Immature natural killer cell (primary cell): Measurements from ENCODE around the gene TEAD1. TPM values are rescaled to one million over a fixed set of nuclear protein-coding genes. Genes with fewer than 3 reads are reported as not detected.

ENCODE experiments used
- DNase-seq, 3 donors: peaks; one replicate each; pipeline ENCODE4 v3.0.0; 2022; ENCODE audit warnings: mixed read lengths in 1 of 3
- H3K27ac Mint-ChIP-seq, 6 donors: one replicate each; pipeline ENCODE4 v1.8.0; 2020; ENCODE audit warnings: mixed read lengths in 6 of 6, mild to moderate bottlenecking in 5 of 6, inconsistent platforms in 4 of 6, moderate library complexity in 3 of 6
- H3K27me3 Mint-ChIP-seq, 3 donors: one replicate each; pipeline ENCODE4 v1.8.0; 2020 to 2021; ENCODE audit warnings: low read depth in 3 of 3, mild to moderate bottlenecking in 3 of 3, mixed read lengths in 3 of 3, moderate library complexity in 3 of 3, inconsistent platforms in 1 of 3
- H3K36me3 Mint-ChIP-seq, 3 donors: one replicate each; pipeline ENCODE4 v1.8.0; 2020; ENCODE audit warnings: mixed read lengths in 3 of 3, inconsistent platforms in 2 of 3, mild to moderate bottlenecking in 2 of 3
- H3K4me1 Mint-ChIP-seq, 2 donors: one replicate each; pipeline ENCODE4 v1.8.0; 2020; ENCODE audit warnings: inconsistent platforms in 2 of 2, mild to moderate bottlenecking in 2 of 2, mixed read lengths in 2 of 2, moderate library complexity in 1 of 2
- H3K4me3 Mint-ChIP-seq, 5 donors: one replicate each; pipeline ENCODE4 v1.8.0; 2020; ENCODE audit warnings: mild to moderate bottlenecking in 5 of 5, mixed read lengths in 5 of 5, inconsistent platforms in 3 of 5, moderate library complexity in 3 of 5
- H3K9me3 Mint-ChIP-seq, 6 donors: one replicate each; pipeline ENCODE4 v1.8.0; 2020; ENCODE audit warnings: mild to moderate bottlenecking in 6 of 6, mixed read lengths in 6 of 6, inconsistent platforms in 4 of 6, moderate library complexity in 3 of 6
- polyA plus RNA-seq, 3 donors: library from polyadenylated mRNA; unstranded; fragments of 300-500 nt; fragmentation: Illumina TruSeq; gene quantifications; one replicate each; pipeline ENCODE4 v1.2.3, GENCODE V29; 2021

Gene TEAD1
- polyA plus RNA-seq, 3 donors from 2014 or later: not detected

GRCh38 chr11:12642806-12643428 lies 31.3 kb upstream of the TEAD1 start:
- Mint-ChIP-seq H3K4me3 (no peak overlapping the region), H3K27ac (no peak overlapping the region), H3K36me3 (peaks cover 0 to 3% (median 0%) of the 10 kb centered on the region in 3 donors), H3K27me3 (peaks cover 2 to 10% (median 4%) of the 10 kb centered on the region in 3 donors), H3K9me3 (peaks cover 0 to 10% (median 1%) of the 10 kb centered on the region in 6 donors), H3K4me1 (no peaks in the 10 kb centered on the region)
- no peak for DNase-seq

- H3K4me3 Mint-ChIP-seq: no peak overlapping the region
- H3K9me3 Mint-ChIP-seq: peaks cover 0 to 8% (median 0%) of the 10 kb centered on the region in 6 donors
- H3K27ac Mint-ChIP-seq: no peak overlapping the region
- DNase-seq: no peak
- H3K4me1 Mint-ChIP-seq: no peaks in the 10 kb centered on the region
- no peaks in the 10 kb centered on the region for H3K36me3 Mint-ChIP-seq
- H3K27me3 Mint-ChIP-seq: peaks cover 2 to 4% (median 4%) of the 10 kb centered on the region in 3 donors
These were observed 27.7 kb upstream of the TEAD1 start for GRCh38 chr11:12646478-12646877.

GRCh38 chr11:12653729-12654128 lies 20.5 kb upstream of the TEAD1 start:
- DNase-seq: no peak
- H3K36me3 Mint-ChIP-seq: peaks cover 0 to 4% (median 0%) of the 10 kb centered on the region in 3 donors
- H3K4me1 Mint-ChIP-seq: no peaks in the 10 kb centered on the region
- H3K9me3 Mint-ChIP-seq: peaks cover 0 to 10% (median 4%) of the 10 kb centered on the region in 6 donors
- H3K27me3 Mint-ChIP-seq: peaks cover 0 to 6% (median 1%) of the 10 kb centered on the region in 3 donors
- H3K27ac Mint-ChIP-seq: no peak overlapping the region
- no peak overlapping the region for H3K4me3 Mint-ChIP-seq

GRCh38 chr11:12655842-12656241 lies 18.4 kb upstream of the TEAD1 start:
- no peak for DNase-seq
- H3K27me3 Mint-ChIP-seq: peaks cover 0 to 9% (median 2%) of the 10 kb centered on the region in 3 donors
- H3K36me3 Mint-ChIP-seq: peaks cover 0 to 4% (median 0%) of the 10 kb centered on the region in 3 donors
- no peaks in the 10 kb centered on the region for H3K4me1 Mint-ChIP-seq
- peaks cover 0 to 10% (median 6%) of the 10 kb centered on the region in 6 donors for H3K9me3 Mint-ChIP-seq
- H3K4me3 Mint-ChIP-seq: no peak overlapping the region
- no peak overlapping the region for H3K27ac Mint-ChIP-seq

GRCh38 chr11:12657336-12657735 lies 16.9 kb upstream of the TEAD1 start:
- Mint-ChIP-seq H3K27me3 (peaks cover 2 to 11% (median 2%) of the 10 kb centered on the region in 3 donors), H3K4me1 (no peaks in the 10 kb centered on the region), H3K4me3 (no peak overlapping the region), H3K27ac (no peak overlapping the region), H3K9me3 (peaks cover 0 to 10% (median 6%) of the 10 kb centered on the region in 6 donors), H3K36me3 (peaks cover 0 to 4% (median 0%) of the 10 kb centered on the region in 3 donors)
- no peak for DNase-seq

GRCh38 chr11:12657981-12658380 lies 16.2 kb upstream of the TEAD1 start:
- Mint-ChIP-seq H3K9me3 (peaks cover 0 to 10% (median 6%) of the 10 kb centered on the region in 6 donors), H3K27ac (no peak overlapping the region), H3K4me3 (no peak overlapping the region), H3K4me1 (no peaks in the 10 kb centered on the region), H3K27me3 (peaks cover 2 to 8% (median 2%) of the 10 kb centered on the region in 3 donors), H3K36me3 (peaks cover 0 to 4% (median 0%) of the 10 kb centered on the region in 3 donors)
- DNase-seq: no peak

- peaks cover 2 to 17% (median 11%) of the 10 kb centered on the region in 3 donors for H3K27me3 Mint-ChIP-seq
- H3K4me3 Mint-ChIP-seq: no peak overlapping the region
- H3K27ac Mint-ChIP-seq: no peak overlapping the region
- DNase-seq: no peak
- no peaks in the 10 kb centered on the region for H3K4me1 Mint-ChIP-seq
- peaks cover 0 to 5% (median 0%) of the 10 kb centered on the region in 3 donors for H3K36me3 Mint-ChIP-seq
- H3K9me3 Mint-ChIP-seq: peaks cover 0 to 4% (median 2%) of the 10 kb centered on the region in 6 donors
These were observed 12.0 kb upstream of the TEAD1 start for GRCh38 chr11:12662101-12662689.

GRCh38 chr11:12664385-12664784 lies 9.8 kb upstream of the TEAD1 start:
- Mint-ChIP-seq H3K27ac (no peak overlapping the region), H3K27me3 (peaks cover 3 to 24% (median 13%) of the 10 kb centered on the region in 3 donors), H3K9me3 (peaks cover 0 to 23% (median 5%) of the 10 kb centered on the region in 6 donors), H3K4me1 (no peaks in the 10 kb centered on the region), H3K36me3 (peaks cover 0 to 14% (median 3%) of the 10 kb centered on the region in 3 donors), H3K4me3 (no peak overlapping the region)
- DNase-seq: no peak

- Mint-ChIP-seq H3K9me3 (peaks cover 0 to 29% (median 5%) of the 10 kb centered on the region in 6 donors), H3K4me3 (no peak overlapping the region), H3K27ac (no peak overlapping the region), H3K36me3 (peaks cover 0 to 14% (median 4%) of the 10 kb centered on the region in 3 donors), H3K4me1 (no peaks in the 10 kb centered on the region), H3K27me3 (peaks cover 7 to 28% (median 17%) of the 10 kb centered on the region in 3 donors)
- DNase-seq: no peak
These were observed 7.3 kb upstream of the TEAD1 start for GRCh38 chr11:12666915-12667314.

GRCh38 chr11:12667646-12668045 lies 6.6 kb upstream of the TEAD1 start:
- Mint-ChIP-seq H3K36me3 (peaks cover 0 to 14% (median 4%) of the 10 kb centered on the region in 3 donors), H3K27me3 (peaks cover 6 to 35% (median 18%) of the 10 kb centered on the region in 3 donors), H3K9me3 (peaks cover 0 to 29% (median 5%) of the 10 kb centered on the region in 6 donors), H3K4me3 (no peak overlapping the region), H3K4me1 (peaks cover 3 to 5% of the 10 kb centered on the region in 2 donors), H3K27ac (no peak overlapping the region)
- DNase-seq: no peak

GRCh38 chr11:12668166-12668565 lies 6.1 kb upstream of the TEAD1 start:
- H3K4me3 Mint-ChIP-seq: no peak overlapping the region
- peaks cover 4 to 6% of the 10 kb centered on the region in 2 donors for H3K4me1 Mint-ChIP-seq
- H3K9me3 Mint-ChIP-seq: peaks cover 0 to 29% (median 5%) of the 10 kb centered on the region in 6 donors
- DNase-seq: no peak
- peaks cover 9 to 37% (median 19%) of the 10 kb centered on the region in 3 donors for H3K27me3 Mint-ChIP-seq
- H3K36me3 Mint-ChIP-seq: peaks cover 0 to 14% (median 4%) of the 10 kb centered on the region in 3 donors
- no peak overlapping the region for H3K27ac Mint-ChIP-seq

- H3K9me3 Mint-ChIP-seq: peaks cover 0 to 25% (median 7%) of the 10 kb centered on the region in 6 donors
- no peak overlapping the region for H3K27ac Mint-ChIP-seq
- H3K4me1 Mint-ChIP-seq: peaks cover 10 to 13% of the 10 kb centered on the region in 2 donors
- no peak for DNase-seq
- H3K27me3 Mint-ChIP-seq: peaks cover 14 to 38% (median 15%) of the 10 kb centered on the region in 3 donors
- peaks cover 0 to 14% (median 4%) of the 10 kb centered on the region in 3 donors for H3K36me3 Mint-ChIP-seq
- no peak overlapping the region for H3K4me3 Mint-ChIP-seq
These were observed 4.3 kb upstream of the TEAD1 start for GRCh38 chr11:12669930-12670329.

GRCh38 chr11:12671370-12671769 lies 2.9 kb upstream of the TEAD1 start:
- peaks cover 0 to 25% (median 7%) of the 10 kb centered on the region in 6 donors for H3K9me3 Mint-ChIP-seq
- H3K27me3 Mint-ChIP-seq: peaks cover 18 to 39% (median 19%) of the 10 kb centered on the region in 3 donors
- DNase-seq: no peak

GRCh38 chr11:12673601-12673923 lies 659 bp upstream of the TEAD1 start:
- Mint-ChIP-seq H3K27ac (no peak overlapping the region), H3K36me3 (peaks cover 0 to 7% (median 4%) of the 10 kb centered on the region in 3 donors), H3K27me3 (peaks cover 20 to 54% (median 21%) of the 10 kb centered on the region in 3 donors), H3K9me3 (peaks cover 0 to 18% (median 7%) of the 10 kb centered on the region in 6 donors), H3K4me1 (peaks cover 13 to 19% of the 10 kb centered on the region in 2 donors), H3K4me3 (peak overlapping the region; percentile 75 to 88 (median 78))
- DNase-seq: no peak

More at GRCh38 chr11:12671370-12671769, 2.9 kb upstream of the TEAD1 start:
- no peak overlapping the region for H3K27ac Mint-ChIP-seq
- peaks cover 0 to 9% (median 4%) of the 10 kb centered on the region in 3 donors for H3K36me3 Mint-ChIP-seq
- peak overlapping the region in 1 of 5 donors; percentile 3 for H3K4me3 Mint-ChIP-seq
- H3K4me1 Mint-ChIP-seq: peaks cover 13 to 19% of the 10 kb centered on the region in 2 donors
